HG02798 (cell line): ENCODE measurements around the gene MTHFR.

Experiments
- ATAC-seq: cut with Tn5 transposase; IDR thresholded peaks from one replicate; pipeline ENCODE4 v1.9.1; 2021; ENCODE audit warnings: mild to moderate bottlenecking; ENCODE audit not compliant: unreplicated experiment, poor library complexity

MTHFR gene

DNA sequence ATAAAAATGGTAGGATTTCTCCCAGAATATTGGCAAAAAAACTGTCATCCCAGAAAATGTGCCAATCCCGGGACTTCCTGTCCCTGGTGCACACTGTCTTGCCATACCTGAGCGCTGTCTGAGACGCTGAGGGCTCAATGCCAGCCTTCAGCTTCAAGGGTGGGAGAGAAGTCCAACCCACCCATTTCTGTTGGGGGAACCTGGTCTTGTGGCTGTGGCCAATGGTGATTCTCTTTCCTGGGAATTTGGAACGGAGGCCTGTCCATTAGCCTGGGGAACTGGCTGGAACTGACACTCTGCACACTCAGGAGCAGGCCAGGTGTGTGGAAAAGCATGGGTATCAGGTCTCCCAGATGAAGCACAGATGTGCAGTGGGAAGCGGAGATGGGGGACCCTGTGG, 6.7 kb downstream of the MTHFR start:
- no peak for ATAC-seq

DNA sequence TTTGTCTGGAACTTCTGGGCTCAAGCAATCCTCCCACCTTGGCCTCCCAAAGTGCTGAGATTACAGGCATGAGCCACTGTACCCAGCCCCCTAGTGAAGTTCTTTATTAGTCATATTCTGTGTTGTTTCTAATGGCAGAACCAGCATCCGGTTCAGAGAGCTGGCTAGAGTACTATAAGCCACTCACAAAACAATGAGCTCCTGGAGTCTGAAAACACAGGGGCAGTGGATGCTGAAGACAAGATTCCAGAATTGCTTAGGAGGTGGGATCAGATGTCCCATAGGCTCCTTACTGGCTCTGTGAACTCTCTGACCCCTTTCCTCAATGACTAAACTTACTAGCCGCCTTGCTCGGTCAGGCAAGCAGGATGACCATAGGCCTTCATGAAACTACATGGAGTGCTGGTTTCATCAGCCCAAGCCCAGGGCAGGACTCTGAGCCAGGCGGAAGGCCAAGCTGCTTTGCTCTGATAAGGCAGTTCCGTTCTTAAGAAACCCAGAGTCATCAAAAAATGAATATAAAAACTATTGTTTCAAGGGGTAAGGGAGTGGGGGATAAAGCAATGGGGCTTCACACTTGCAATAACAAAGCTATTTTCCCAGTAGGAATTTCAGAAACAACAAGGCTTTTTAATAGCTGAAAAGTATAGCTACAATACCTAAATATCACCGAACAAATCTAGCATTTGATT, 8.1 kb downstream of the MTHFR start:
- ATAC-seq, result no peak

DNA sequence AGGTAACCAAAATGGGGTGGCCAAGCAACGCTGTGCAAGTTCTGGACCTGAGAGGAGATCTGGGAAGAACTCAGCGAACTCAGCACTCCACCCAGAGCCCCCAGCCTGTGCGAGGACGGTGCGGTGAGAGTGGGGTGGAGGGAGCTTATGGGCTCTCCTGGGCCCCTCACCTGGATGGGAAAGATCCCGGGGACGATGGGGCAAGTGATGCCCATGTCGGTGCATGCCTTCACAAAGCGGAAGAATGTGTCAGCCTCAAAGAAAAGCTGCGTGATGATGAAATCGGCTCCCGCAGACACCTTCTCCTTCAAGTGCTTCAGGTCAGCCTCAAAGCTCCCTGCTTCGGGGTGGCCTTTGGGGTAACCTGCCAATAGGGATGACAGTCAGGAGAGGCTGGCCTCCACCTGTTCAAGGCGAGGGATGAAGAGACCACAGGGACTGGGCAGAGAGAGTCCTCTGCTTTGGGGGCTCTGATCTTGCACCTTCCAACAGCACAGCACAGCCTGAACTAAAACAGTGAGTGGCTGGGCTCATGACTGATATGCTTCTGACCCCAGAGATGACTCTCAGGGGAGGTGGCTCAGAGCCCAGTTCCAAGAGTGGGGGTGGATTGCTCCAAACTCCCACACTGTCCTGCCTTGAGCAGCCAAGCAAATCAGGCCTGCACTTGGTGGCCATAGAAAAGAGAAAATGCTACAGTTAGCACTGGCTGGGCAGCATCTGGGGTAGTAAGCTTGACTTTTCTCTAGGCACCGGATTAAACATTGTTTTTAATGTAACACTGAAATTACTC, 9.5 kb downstream of the MTHFR start:
- no peak for ATAC-seq

DNA sequence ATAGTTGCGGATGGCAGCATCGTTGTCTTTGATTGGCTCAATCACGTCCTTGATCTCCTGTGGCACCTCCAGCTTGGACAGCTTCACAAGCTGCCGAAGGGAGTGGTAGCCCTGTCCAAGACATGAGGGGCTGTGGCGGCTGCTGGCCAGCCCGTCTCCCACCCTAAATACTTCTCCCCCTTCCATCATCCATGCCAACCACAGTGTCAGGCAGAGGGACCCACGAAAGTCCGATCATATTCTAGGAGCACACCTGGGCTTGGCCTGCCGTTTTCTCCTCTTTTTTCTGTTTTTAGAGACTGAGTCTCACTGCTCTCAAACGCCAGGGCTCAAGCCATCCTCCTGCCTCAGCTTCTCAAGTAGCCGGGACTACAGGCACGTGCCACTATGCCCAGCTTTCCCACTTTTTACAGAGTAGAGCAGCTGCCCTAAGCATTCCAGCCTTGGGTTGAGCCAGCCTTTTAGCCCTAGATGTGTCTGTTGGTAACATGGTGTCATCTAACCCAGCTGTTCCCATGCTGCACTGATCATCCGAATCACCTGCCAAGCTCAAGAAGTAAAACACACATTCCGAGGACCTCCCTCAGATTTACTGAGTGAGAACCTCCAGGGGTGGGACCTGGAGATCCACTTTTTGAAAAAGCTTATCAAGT, 10.4 kb downstream of the MTHFR start:
- ATAC-seq, result no peak

DNA sequence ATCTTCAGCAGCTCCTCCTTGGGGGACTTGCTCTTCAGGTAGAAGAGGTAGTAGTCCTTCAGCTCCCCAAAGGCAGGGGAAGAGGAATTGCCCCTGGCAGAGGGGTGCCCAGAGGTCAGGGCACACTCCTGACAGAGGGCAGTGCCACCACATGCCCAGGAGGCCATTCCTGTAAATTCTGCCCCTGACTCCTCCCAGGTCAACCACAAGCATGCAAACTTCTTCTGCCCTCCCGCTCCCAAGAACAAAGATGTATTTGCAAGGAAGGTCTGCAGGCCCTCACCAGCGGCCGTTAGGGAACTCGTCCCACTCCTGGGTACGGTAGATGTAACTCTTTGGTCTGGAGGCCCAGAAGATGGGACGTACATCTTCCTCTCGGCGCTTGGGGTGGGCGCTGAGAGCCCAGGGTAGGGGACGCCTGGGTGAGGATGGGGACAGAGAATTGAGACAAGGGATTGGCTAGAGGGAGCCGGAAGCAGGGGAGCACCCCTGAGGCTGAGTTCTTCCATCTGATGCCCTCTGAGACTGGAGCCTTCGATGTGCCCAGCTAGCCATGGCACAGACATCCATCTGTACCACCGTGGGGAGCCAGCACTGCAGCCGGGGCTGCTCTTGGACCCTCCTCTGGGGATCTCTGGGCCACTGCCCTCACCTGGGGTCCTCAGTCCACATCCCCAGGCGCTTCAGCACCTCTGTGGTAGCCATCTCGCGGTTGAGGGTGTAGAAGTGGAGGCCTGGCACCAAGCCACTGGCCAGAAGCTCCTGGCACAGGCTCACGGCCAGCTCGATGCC, 11.1 kb downstream of the MTHFR start:
- ATAC-seq, result no peak

DNA sequence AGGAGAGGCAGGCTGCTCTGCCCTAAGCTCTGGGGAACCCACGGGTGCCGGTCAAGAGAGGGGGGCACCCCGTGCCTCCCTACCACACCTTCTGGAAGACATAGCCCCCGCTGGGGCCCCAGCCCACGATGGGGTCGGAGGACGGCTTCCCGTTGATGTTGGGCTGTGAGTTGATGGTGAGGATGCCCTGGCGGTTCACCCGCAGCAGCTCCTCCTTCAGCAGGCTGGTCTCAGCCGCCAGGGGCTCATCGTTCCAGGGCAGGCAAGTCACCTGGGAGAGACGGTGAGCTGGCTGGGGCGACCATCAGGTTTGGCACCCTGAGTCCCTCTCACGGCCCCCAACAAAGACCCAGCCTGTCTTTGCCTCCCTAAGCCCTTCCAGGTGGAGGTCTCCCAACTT, 11.9 kb downstream of the MTHFR start:
- ATAC-seq, result no peak

DNA sequence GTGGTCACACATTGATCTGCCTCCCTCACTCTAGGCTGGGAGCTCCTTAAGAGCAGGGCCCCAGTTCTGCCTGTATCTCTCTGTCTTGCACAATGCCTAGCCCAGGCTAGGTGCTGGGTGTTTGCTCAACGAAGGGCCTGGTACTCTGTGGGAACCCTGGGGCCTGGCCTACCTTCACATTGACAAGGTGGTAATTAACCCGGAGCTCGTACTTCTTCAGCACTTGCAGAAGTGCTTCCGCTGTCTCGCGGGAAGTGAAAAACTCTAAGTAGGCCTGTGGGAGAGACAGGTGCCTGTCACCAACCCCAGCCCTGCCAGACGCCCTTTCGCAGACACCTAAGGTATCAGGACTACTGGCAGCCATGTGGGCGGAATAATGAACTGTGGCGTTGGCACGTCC, 13.7 kb downstream of the MTHFR start:
- ATAC-seq, result no peak

DNA sequence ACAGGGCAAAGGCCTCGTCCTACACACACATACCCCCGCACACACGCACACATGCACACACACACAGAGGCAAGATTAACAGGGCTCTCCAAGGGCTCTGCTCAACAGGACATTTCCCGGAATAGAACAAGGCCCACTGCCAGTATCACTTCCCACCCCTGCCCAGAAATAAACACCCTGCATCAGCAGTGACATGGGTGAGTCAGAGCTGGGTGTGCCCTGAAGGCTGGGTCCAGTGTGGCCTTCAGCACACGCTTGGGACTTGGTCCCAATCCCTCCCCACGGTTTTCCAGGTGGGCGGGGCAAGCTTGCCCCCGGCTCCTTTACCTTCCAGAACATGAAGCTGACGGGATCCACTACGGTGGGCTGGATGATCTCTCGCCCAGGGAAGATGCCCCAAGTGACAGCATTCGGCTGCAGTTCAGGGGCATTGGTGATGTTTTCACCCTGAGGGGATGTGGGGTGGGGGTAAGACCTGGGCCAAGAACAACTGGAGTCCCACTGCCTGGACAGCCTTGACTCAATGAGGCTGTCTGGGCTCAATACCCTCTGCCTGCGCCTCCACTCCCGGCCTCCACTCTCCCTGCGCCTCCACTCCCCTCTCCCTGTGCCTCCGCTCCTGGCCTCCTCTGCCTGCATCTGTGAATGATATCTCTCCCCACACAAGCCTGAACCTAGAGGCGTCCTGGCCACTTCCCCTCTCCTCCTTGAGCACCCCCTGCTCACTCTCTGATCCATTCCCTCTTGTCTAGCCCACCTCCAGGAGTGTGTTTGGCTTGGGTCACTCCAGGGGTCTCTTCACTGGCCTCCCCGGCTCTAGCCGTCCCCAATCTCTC, 14.7 kb downstream of the MTHFR start:
- ATAC-seq, result no peak

DNA sequence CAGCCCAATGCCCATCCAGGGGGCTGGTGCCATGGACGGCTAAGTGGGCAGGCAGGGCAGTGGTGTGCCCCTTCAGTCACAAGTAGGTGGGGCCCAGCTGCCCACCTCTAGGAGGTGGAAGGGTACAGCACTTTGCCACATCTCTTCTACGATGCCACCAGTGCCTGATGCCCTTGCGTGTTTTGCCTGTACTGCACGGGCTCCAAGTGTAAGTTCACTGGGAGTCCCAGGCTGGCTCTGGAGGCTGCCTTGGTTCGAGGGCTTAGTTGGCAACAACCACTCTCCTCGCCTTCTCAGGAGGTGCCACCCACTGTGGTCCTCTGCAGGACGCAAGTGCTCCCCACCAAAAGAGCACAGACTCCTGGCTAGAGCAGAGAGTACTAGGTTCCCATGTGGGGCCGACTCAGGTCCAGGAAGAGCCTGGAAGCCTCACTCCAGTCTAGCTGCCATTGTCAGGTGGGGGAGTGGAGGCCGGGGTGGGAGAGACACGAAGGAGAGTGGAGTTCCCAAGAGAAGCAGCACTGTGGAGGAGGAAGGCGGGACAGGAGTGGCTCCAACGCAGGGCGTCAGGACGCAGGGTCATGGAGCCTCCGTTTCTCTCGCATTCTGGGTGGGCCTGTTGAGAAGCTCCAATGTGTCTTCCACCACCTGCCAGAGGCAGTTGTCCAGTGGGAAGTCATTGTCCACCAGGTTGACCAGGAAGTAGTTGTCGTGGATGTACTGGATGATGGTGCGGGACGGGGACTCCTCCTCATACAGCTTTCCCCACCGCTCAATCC, 15.5 kb downstream of the MTHFR start:
- ATAC-seq, result no peak

DNA sequence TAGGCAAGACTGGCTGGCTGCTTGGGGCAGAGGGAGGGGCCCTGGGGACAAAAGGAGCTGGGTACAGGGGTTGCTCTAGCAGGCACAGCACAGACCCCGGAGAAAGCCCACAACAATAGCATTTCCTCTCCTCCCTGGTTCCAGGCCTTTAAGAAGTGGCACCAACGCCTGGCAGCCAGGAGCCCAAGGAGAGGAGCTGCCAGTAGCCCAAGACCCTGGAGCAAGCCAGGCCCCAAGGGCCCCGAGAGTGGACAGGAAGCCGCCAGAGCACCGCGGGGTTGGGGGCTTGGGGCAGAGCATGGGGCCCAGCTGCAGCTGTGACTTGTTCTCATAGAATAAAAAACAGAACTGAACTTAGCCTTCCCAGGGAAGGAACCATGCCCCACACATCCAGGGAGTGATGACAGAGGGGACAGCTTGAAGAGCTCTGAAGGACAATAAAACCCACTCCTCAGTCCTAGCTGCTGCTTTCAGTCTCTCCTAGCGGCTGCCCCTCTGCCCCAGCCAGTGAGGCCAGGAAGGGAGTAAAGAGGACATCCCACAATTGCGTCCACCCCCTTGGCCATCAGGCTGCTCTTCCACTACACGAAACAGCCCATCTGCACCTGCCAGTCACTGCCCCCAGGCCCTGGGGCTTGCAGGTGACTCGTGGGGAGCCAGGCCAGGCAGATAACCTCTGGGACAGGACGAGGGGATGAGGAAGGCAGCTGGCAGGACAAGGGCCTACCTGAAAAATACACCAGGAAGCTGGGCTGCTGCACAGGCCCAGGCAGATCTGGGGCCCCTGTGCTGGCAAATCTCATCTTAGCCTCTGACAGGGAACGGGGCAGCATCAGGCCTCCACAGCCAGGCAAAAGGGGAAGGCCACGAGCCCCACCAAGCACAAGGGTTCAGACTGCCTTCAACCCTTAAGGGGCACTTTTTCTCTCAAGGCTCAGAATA, 16.4 kb downstream of the MTHFR start:
- ATAC-seq, result no peak

DNA sequence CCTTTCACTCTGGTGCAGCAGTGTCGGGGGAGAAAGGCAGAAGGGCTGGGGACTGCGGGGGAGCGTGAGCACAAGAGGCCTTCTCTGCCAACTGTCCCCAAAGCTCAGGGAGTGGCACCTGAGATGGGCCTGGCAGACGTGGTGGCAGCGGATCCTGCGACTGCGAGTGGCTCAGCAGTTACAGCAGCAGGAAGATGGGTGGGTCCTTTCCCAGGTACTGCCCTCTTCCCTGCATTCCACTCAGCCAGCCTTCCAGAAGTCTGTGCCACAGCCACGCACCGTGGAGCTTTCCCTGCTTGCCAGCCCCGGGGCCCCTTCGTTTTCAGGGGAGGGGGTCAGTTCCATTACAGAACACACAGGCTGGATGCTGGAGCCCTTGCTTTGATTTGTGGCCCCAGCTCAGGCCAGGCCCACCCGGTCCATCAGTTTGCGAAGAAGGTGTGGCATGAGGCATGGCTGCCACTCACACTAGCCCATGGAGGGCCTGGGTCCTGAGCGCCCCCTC, 17.2 kb downstream of the MTHFR start:
- no peak for ATAC-seq

DNA sequence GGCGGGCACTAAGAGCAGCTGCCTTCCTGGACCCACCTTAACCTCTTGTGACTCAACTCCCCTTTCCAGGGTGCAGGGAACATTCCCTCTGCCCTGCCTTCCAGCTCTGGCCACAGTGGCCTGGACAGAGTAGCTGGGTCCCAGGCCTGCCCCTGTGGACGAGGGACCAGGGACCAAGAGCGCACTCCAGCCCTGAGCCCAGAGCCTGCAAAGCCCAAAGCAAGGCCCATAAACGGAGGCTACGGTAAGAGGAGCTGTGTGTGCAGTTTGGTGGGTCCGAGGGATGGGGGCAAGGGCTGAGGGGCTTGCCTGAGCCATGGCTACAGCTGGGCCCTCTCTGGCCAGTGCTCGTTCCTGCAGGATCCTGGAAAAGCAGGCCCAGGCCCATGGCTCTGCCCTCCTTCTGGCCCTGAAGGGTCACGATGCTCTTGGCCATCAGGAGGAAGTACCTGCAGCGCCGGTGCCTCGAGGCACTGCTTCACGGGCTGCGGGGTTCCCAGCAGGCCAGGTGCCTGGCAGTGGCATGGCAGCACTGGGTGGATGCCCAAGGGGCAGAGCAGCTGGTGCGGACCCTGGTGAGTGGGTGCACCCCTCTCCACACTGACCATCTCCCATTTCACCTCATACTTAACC, 17.8 kb downstream of the MTHFR start:
- no peak for ATAC-seq

DNA sequence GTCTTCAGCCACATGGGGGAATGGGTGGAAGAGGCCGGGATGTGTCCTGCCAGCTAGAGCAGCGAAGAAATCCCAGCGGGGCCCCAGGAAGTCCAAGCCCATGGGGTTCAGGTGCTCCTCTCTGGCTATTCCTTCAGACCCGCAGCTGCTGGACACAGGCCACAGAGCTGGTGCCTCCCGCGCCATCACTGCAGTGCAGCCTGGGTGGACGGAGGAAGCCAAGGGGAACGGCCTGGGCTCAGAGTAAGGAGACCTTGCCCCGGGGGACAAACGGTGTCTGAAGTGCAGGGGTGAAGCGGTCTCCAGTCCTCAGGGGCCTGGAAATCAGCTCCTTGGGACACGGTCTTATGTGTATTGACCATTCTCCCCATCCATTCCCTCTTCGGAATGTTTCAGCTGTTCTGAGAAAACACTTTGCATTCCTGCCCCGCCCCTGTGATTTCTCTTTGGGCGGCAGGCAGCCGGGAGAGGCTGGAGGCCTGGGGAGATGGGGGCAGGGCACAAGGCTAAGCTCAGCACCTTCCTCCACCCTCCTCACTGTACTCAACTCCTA, 18.4 kb downstream of the MTHFR start:
- ATAC-seq, result no peak

DNA sequence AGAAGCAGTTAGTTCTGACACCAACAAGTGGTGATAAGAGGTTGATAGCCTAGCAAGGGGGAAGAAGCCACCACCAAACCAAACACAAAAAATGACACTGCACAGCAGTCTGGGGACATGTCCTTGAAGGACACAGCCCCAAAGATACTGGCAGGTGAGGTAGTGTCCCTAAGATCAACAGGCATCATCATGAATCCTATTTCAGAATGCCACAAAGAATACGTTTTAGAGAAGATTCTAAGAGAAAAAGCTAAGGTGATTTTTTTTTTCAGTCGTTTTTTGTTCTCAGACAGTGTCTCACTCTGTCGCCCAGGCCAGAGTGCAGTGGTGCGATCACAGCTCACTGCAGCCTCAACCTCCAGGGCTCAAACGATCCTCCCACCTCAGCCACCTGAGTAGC, 19.6 kb downstream of the MTHFR start:
- ATAC-seq, result no peak

DNA sequence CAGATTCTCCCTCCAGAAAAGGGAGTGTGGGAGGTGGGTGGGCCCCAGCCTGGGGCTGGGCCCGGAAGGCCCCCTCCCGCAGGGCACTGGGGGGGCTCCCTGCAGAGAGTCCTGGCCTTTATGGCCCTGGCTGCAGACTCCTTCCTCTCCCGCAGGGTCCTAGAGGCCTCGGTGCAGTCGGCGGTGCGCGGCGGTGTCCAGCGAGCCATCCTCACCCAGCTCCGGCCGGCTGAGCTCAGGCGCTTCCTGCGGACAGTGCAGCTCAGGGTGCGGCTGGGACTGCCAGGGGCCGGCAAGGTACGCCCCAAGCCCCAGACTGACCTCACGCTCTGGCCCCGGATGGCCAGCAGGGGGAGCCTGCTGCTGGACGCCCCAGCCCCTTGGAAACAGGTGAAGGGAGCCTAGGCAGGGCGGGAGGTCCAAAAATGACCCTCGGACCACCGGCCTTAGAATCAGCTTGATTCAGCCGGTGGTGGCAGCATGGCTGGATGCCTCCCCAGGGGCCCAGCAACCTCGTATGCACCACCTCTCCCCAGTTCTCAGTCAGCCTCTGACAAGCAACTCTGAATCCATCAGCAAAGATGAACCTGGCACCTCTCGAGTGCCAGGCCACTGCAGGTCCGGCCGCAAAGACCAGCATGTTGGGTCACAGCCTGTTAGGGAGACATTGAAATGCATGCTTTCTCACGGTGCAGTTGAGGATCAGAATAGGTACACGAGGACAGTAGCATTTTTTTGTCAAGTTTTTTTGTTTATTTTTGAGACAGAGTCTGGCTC, 20.6 kb downstream of the MTHFR start:
- peak; percentile 53 for ATAC-seq

DNA sequence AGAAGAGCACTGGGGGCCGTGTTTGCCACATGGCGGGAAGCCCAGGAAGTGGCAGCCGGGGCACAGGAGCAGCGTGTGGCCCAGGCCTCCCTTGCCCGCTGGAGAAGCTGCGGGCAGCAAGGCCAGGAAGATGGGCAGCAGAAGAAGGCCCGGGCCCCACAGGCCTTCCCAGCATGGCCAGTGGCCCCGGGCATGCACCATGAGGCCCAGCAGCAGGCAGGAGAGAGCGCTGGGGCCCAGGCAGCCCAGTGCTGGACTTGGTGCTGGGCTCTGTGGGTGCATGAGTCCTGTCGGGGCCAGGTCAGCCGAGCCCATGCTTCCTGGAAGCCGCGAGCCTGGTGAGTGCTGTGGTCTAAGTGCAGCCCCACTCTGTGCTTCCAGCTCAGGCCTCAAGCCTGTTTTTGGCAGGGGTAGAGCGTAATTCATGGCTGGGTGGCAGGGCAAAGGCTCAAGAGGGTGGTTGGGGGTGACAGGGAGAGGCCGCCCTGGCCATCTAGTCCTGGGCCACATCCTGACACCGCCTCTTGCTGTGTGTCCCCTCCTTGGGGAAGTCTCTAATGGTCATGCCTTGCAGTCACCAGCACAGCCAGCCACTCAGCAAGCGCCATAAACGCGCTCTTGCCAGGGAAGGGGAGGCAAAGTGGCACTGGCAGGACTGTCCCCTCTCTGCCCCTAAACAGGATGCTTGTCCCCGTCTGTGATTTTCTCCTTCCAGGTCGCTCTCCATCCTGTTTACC, 21.3 kb downstream of the MTHFR start:
- ATAC-seq, result no peak
